Retinal pigment epithelial cell (primary cell): ENCODE data around the gene THAP5.

Experiments used
- DNase-seq: peaks from one replicate; pipeline ENCODE4 v3.0.0-alpha.2; 2010; ENCODE audit warnings: low read depth
- H3K4me3 ChIP-seq: 2 replicates; pipeline ENCODE4 v1.5.1; 2011; ENCODE audit warnings: mild to moderate bottlenecking, low read length, control low read depth, moderate library complexity
- CTCF ChIP-seq: conservative IDR thresholded peaks from 2 replicates; pipeline ENCODE4 v1.5.1; 2011; ENCODE audit warnings: low read depth, low read length, control low read depth, inconsistent platforms

The THAP5 gene

DNA sequence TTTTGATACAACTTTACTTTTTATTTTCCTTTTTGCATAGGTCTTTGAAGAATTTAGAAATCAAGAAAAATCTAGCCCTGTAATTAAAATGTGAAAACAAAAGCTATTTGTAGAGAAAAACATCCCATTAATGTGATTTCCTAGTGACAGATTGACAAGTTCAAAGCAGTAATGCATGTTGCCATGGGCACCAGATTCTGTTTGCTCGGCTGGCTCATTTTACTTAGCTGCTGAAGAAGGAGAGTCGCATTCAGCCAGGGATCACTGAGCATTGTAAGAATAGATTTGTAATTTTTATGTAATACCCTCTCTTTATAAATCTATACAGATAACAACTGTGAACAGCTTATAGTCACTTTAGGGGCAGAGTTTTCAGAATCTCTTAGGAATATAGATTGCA lies 28.6 kb upstream of the THAP5 start:
- TF ChIP-seq CTCF = no peak
- peak; percentile 27 for DNase-seq
- H3K4me3 ChIP-seq = no peak overlapping the region

GRCh38 chr7:108596560-108596959 lies 27.1 kb upstream of the THAP5 start:
- no peak for DNase-seq

DNA sequence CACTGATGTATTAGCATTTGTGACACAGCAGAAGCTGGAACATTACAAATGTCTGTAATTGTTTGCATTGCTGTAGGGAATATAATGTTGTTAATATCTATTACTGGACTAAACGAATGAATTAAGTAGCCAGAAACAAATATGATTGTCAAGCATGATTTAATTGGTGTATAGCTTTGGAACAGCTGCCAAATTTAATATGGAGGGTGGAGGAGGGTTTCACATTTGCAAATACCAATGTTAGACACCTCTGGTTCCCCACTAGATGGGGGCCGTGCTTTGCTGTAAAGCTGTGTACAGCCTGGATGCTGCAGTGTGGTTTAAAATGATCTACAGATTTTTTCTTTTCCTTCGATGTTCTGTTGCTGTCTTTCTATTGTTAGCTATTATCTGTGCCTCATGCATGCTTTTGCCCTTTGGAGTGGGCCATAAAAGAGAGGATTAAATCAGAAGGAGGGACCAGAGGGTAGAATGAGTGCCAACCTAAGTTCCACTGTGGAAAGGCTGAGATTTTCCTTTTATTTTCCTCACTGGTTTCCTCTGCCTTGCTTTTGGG lies 23.2 kb upstream of the THAP5 start:
- peak; percentile 53 for TF ChIP-seq CTCF
- H3K4me3 ChIP-seq = no peak overlapping the region

More at GRCh38 chr7:108596560-108596959, 27.1 kb upstream of the THAP5 start:
- no peak for TF ChIP-seq CTCF
- no peak overlapping the region for H3K4me3 ChIP-seq

GRCh38 chr7:108590606-108591005 lies 21.1 kb upstream of the THAP5 start:
- no peak overlapping the region for H3K4me3 ChIP-seq
- no peak for DNase-seq
- no peak for TF ChIP-seq CTCF

More for the DNA sequence above, 23.2 kb upstream of the THAP5 start:
- DNase-seq = no peak

GRCh38 chr7:108589874-108590273 lies 20.4 kb upstream of the THAP5 start:
- no peak for TF ChIP-seq CTCF
- DNase-seq = no peak
- H3K4me3 ChIP-seq = no peak overlapping the region

DNA sequence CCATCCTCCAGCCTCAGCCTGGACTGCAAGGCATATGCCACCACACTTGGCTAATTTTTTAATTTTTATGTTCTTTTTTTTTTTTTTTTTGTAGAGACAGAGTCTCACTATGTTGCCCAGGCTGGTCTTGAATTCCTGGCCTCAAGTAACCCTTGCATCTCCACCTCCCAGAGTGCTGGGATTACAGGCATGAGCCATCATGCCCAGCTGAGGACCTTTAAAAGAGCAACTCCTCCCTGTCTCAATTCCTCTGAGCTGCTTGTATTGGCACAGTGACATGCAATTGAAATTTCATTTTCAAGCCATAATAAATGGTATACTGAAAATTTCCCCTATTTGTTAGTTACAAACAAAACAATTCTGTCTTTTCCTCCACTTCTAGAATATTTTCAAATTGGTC lies 19.7 kb upstream of the THAP5 start:
- DNase-seq = no peak
- no peak overlapping the region for H3K4me3 ChIP-seq
- no peak for TF ChIP-seq CTCF

DNA sequence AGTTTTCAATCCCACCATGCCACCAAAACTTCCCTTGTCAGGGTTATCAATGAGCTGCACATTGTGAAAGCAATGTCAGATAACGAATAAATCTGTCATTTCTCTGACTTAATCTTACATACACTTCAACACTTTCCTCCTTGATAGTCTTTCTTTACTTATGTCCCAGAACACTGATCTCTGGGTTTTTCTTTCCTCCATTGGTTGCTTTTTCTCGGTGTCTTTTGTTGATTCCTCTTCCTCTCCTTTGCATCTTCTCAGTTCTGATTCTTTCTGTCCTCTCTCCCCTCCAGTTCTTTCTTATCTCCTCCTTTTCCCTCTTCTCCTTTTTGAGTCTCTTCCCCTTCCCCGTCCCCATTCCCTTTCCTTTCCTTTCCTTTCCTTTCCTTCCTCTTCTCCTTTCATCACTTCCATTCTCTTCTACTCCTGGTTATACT lies 16.8 kb upstream of the THAP5 start:
- no peak for TF ChIP-seq CTCF

More for the DNA sequence above, 16.8 kb upstream of the THAP5 start:
- DNase-seq = no peak
- H3K4me3 ChIP-seq = no peak overlapping the region
